GM12801 (cell line): Measurements from ENCODE around the gene HOXC9.

Experiments
- TF ChIP-seq, protein P1 (sequence below): IDR thresholded peaks from one replicate; pipeline ENCODE4 v1.5.1; 2011; ENCODE audit warnings: control low read depth; ENCODE audit not compliant: insufficient read length; ENCODE audit errors: extremely low read depth

The HOXC9 gene

DNA sequence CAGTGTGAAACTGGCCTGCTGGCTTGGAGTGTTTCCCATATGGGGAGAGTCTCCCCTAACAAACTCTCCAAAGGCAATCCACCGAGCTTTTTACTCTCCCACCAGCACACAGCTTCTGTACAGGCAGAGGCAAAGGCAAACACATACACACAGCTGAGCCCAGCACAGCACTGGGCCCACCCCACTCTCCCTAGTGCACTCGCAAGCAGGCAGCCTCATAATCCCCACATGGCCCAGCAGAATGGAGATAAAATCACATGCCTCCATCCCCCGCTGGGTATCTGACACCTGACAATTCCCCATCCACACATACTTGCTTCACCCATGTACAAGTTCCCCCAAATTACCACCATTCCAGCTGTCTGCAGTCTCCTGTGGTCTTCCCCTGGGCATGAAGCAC lies 41.8 kb upstream of the HOXC9 start:
- TF ChIP-seq, protein P1, sequence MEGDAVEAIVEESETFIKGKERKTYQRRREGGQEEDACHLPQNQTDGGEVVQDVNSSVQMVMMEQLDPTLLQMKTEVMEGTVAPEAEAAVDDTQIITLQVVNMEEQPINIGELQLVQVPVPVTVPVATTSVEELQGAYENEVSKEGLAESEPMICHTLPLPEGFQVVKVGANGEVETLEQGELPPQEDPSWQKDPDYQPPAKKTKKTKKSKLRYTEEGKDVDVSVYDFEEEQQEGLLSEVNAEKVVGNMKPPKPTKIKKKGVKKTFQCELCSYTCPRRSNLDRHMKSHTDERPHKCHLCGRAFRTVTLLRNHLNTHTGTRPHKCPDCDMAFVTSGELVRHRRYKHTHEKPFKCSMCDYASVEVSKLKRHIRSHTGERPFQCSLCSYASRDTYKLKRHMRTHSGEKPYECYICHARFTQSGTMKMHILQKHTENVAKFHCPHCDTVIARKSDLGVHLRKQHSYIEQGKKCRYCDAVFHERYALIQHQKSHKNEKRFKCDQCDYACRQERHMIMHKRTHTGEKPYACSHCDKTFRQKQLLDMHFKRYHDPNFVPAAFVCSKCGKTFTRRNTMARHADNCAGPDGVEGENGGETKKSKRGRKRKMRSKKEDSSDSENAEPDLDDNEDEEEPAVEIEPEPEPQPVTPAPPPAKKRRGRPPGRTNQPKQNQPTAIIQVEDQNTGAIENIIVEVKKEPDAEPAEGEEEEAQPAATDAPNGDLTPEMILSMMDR, result no peak

DNA sequence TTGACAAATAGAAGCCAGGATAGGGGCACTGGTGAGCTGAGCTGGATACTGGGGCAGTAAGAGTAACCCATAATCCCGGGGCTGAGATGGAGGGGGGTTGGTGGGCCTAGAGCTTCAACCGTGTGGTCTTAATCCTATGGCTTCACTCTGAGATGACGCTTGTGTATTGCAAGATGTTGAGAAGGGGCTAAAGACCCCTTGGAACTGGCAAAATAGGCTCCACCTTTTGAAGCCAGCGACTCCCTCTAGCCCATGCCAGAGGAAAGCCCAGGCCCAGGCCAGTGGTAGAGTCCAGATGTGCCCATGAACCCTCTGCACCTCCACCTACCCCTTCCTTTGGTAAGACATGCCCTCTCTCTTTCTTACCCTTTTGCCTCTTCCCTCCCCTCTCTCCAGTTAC lies 40.6 kb upstream of the HOXC9 start:
- TF ChIP-seq, protein P1, result no peak

DNA sequence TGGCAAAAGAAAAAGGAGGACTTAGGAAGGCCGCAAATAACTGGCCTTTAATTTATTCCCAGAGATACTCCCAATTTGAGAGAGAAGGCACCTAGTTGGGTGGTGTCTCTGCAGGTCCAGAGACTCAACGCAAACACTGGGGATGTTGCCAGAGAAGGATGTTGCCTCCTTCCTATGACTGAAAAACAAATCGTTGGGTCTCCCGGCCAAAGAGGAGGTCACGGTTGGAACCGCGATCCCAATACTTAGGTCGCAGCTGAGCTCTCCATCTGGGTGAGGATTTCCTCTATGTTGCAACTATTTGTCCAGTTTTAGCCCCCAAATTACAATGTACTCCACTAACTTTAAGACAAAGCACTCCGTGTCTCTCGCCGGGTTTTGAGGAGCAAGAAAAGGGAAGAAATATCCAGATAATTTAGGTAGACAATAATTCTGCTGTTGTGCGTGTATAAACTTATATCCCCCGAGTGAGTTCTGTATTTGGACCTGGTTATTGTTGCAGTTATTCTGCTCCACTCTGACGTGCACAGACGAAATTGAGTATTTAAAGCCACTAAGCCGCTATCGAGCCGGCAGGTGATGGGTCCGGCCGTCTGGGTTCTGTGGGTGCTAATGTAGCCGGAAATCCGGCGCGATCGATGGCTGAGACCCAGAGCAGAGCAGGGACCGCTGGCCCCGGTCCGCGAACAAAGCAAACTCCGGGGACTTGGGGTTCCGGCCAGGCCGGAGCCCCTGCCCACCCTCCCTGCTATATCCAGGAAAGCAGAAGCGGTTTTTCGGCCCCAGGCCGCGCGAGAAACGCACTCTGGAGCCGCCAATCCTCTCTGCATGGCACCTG lies 39.6 kb upstream of the HOXC9 start:
- TF ChIP-seq, protein P1, result no peak

DNA sequence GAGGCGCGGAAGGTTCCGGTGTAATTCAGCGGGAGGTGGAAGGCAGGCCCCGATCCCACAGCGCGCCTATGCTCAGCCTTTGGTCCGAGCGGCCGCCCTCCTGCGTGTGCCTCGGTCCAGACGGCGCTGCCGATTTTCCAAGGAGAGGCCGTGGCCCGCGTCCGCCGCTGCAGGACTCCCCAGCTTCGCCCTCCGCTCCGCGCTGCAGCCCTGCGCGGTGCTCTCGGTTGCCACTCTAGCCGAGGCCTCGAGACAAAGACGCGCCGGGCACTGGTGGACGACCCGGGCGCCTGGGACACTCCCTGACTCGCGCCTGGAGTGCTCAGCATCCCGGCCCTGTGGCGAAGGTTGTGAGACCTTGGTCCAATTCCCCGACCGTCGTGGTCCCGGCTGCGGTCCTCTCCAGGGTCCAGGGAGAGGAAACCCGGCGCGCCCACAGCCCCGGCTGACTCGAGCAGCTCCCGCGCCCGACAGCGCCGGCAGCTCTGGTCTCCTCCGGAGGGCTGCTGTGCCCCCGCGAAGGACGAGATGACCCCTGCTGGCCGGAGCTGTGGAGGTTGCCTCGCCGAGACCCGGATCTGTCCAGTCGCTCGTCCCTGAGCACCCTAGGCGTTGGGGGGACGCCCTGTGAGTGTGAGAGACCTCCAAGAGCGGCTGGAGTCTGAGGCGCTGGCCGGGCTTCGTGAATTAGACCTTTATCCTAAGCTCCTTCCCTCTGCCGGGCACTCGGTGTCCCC lies 38.8 kb upstream of the HOXC9 start:
- TF ChIP-seq, protein P1, result no peak

DNA sequence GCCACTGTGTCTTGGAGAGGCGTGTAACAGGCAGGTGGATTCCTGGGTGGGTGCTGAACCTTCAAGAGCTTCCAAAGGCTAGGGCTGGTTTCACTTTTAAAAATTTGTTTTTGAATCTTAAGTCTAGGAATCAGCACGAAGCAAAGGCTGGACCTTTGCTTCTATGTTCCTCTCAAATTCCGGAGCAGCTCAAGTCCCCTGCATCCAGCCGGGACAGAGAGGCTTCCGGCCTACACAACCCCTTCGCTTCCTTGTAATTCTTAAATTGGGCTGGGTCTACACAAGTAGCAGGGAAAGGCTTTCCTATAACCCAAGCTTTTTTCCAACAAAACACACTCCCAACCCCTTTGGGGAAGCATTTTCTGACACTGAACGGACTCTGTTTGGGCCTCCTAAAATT lies 37.0 kb upstream of the HOXC9 start:
- TF ChIP-seq, protein P1, result no peak

DNA sequence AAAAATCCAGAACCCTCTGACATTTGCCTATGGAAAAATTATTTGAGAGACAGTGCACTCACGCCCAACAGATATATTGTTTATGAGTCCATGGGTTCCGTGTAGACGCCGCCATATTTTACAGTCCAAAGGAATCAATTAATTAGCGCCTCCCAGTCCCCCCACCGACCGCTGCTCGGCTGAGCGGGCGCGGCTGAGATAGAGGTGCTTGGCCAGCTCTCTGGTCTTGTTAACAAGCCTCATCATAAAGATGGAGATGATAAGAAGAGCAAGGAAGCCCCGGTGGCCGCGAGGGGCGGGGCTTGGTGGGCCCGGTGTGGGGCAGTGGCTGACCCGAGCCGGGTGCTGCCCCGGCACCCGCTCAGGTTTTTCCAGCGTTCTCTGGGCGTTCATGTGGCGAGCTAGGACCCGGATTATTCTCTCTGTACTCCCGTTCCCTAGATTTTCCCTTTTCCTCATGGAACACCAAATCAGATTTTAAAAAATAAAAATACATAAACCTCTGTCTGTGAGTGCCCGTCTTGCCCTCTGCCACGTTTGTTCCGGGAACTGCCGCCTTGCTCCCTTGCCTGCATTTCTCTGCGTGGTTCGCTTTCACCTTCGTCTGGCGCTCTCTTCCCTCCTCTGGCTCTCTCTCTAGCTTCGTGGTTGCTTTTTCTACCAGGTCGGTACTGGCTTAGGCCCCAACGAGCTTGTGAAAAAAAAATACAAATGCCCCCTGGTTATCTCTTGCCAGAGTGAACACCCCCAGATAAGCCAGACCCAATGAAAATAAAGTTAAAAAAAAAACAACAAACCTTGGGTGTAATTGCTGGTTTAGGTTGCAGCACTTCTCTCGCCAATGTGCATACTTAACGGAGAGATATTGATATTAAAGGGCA lies 36.3 kb upstream of the HOXC9 start:
- TF ChIP-seq, protein P1, result no peak

DNA sequence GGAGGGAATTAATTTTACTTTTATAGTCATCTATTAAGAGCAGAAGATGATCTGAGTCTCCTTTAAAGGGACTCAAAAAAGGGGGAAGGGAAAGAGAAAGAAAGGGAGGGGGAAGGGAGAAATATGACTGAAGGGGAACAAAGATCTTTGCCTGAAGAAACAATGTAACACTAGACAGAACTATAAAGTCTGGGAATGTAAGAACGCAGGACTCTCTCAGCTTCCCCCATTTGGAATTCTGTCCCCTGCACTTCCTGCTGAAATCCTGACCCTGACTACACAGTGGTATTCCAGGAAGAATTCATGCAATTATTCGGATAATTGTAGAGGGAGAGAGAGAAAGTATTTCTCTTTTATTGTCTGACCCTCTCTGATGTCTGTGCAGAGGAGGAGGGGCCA lies 35.6 kb upstream of the HOXC9 start:
- TF ChIP-seq, protein P1, result no peak
